ENCODE data around the gene GPHA2. TPM values are rescaled to one million over a fixed set of nuclear protein-coding genes. Genes with fewer than 3 reads are reported as not detected.

GPHA2 gene
- polyA plus RNA-seq, 1 donor from 2014 or later = not detected

DNA sequence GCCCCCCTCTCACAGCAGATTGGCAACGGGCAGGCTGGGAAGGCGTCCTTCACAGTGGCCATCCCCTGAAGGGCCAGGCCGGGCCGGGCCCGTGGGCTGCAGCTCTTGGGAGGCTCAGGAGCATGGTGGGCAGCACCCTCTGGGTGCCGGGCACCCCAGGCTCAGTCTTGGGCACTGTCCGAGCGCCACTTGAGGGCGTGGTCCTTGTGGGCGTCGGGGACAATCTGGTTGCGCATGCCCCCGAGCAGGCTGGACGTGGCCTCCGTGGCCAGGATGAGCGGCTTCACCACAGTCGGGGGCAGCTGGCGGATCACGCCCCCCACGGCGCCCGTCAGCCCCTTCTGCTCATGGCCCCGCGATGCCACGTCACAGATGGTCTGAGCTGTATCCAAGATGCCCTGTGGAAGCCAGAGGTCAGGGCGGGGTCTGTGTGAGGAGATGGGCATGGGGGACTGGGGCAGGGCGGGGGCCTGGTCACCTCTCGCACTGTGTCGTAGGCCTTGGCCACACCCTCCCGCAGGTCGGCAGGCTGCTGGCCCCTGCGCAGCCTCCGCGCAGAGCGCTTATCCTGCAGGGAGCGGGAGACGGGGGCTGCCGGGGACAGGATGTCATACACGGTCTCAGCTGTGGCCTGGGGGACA lies 40.8 kb downstream of the GPHA2 start:
- Histone ChIP-seq H3K36me3 (ENCODE audit: insufficient read depth, low read length) (no peaks in the 10 kb centered on the region), H3K4me2 (ENCODE audit: low read length) (no peak overlapping the region), H3K4me3 (ENCODE audit: low read length) (no peak overlapping the region), H3K27ac (ENCODE audit: low read length) (no peak overlapping the region), H3F3A (ENCODE audit: insufficient read depth, low read length, poor library complexity, severe bottlenecking) (no peaks in the 10 kb centered on the region), H2AFZ (ENCODE audit: low read depth, low read length) (no peak overlapping the region), H4K20me1 (ENCODE audit: insufficient read depth) (no peaks in the 10 kb centered on the region), H3K9me3 (ENCODE audit: low read length) (no peaks in the 10 kb centered on the region), H3K9me2 (ENCODE audit: insufficient read depth, low read length) (no peaks in the 10 kb centered on the region), H3K27me3 (ENCODE audit: insufficient read depth, low read depth, low read length) (no peaks in the 10 kb centered on the region), H3K9ac (ENCODE audit: low read length) (no peak overlapping the region), H3K79me2 (replicated peaks; ENCODE audit: insufficient read depth, low read length) (no peaks in the 10 kb centered on the region)
- TF ChIP-seq POLR2AphosphoS5 (IDR thresholded peaks at IDR 0.05) (no peak), MXI1 (conservative IDR thresholded peaks at IDR 0.05; ENCODE audit: poor library complexity, severe bottlenecking) (no peak), SMC3 (conservative IDR thresholded peaks at IDR 0.05; ENCODE audit: poor library complexity) (no peak), REST (IDR thresholded peaks at IDR 0.05; ENCODE audit: borderline replicate concordance) (no peak), RAD21 (conservative IDR thresholded peaks at IDR 0.05) (no peak)

GRCh38 chr11:64894070-64894811 lies 41.5 kb downstream of the GPHA2 start:
- H3K36me3 ChIP-seq (ENCODE audit: insufficient read depth, low read length) = no peaks in the 10 kb centered on the region
- H3K27ac ChIP-seq (ENCODE audit: low read length) = no peak overlapping the region
- no peak overlapping the region for H3K4me3 ChIP-seq (ENCODE audit: low read length)

More at GRCh38 chr11:64894070-64894811, 41.5 kb downstream of the GPHA2 start:
- TF ChIP-seq TAF1 (IDR thresholded peaks at IDR 0.05; ENCODE audit: low read depth) (no peak), EP300 (conservative IDR thresholded peaks at IDR 0.05; ENCODE audit: poor library complexity, severe bottlenecking) (no peak), RAD21 (conservative IDR thresholded peaks at IDR 0.05) (peak; percentile 74), CTCF (IDR thresholded peaks at IDR 0.05; ENCODE audit: poor library complexity, severe bottlenecking) (peak; percentile 83), SMC3 (conservative IDR thresholded peaks at IDR 0.05; ENCODE audit: poor library complexity) (peak; percentile 89)
- Histone ChIP-seq H2AFZ (ENCODE audit: low read depth, low read length) (no peak overlapping the region), H3K4me2 (ENCODE audit: low read length) (no peak overlapping the region), H3K9me3 (ENCODE audit: low read length) (no peaks in the 10 kb centered on the region), H4K20me1 (ENCODE audit: insufficient read depth) (no peaks in the 10 kb centered on the region), H3K9me2 (ENCODE audit: insufficient read depth, low read length) (no peaks in the 10 kb centered on the region), H3K79me2 (replicated peaks; ENCODE audit: insufficient read depth, low read length) (no peaks in the 10 kb centered on the region), H3K9ac (ENCODE audit: low read length) (no peak overlapping the region), H3K27me3 (ENCODE audit: insufficient read depth, low read depth, low read length) (no peaks in the 10 kb centered on the region), H3F3A (ENCODE audit: insufficient read depth, low read length, poor library complexity, severe bottlenecking) (no peaks in the 10 kb centered on the region)
